Lower leg skin (tissue), 4 donors: ENCODE results near the gene WDR1. TPM values are rescaled to one million over a fixed set of nuclear protein-coding genes. Genes with fewer than 3 reads are reported as not detected.

ENCODE experiments used
- DNase-seq, 2 donors: peaks; one replicate each; pipeline ENCODE4 v3.0.0-alpha.2; 2019; ENCODE audit warnings: low spot score in 2 of 2
- H3K4me3 ChIP-seq: fragments of 200-600 bp; sonication (generic); 2 replicates; pipeline ENCODE4 v1.5.1; 2017; ENCODE audit warnings: mild to moderate bottlenecking, low read depth; ENCODE audit not compliant: poor library complexity, severe bottlenecking
- POLR2A ChIP-seq, 2 donors: fragments of 450-650 bp; IDR thresholded peaks; one replicate each; pipeline ENCODE4 v1.6.1; 2016 to 2017; ENCODE audit warnings: antibody characterized with exemption in 2 of 2, mild to moderate bottlenecking in 1 of 2, moderate library complexity in 1 of 2
- WGBS, 2 donors: methylation state at CpG; one replicate each; pipeline ENCODE4 v1.1.5; 2018; 5-methylcytosine and 5-hydroxymethylcytosine counted together
- intact Hi-C: fragments of 100-400 bp; cut with DNase I; formaldehyde crosslinking; loops from one replicate; pipeline ENCODE4 v1.15.0; 2023; ENCODE audit warnings: low total_unique reads
- total RNA-seq, 4 donors: library from RNA; depleted of rRNA; stranded (reverse); fragments of >200 nt; gene quantifications; one replicate each; pipeline ENCODE4 v1.1.0, GENCODE V29; 2016
- TF ChIP-seq, protein P1 (sequence below), 3 donors: fragments of 450-650 bp; IDR thresholded peaks; one replicate each; pipeline ENCODE4 v1.5.1; 2016; ENCODE audit warnings: antibody characterized with exemption in 3 of 3, mild to moderate bottlenecking in 3 of 3, moderate library complexity in 2 of 3

The WDR1 gene
- total RNA-seq, 4 donors from 2014 or later: 83.2 to 163 (median 144) TPM

DNA sequence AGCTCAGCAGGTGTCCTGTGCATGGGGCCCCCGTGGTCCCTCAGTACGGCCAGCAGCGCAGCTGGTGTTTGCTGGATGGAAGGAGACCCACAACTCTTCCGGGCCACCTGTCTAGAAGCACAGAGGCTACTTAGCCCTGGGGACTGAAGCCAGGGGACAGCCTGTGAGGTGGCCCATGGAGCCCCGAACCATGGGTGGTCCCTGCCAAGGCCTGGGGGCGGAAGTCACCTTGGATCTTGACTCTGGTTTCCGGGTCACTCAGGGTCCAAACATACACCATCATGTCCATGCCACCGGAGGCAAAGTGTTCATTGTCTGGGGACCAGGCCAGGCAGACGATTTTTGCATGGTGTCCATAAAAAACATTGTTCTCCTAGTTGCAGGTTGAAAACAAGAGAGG lies 39.5 kb downstream of the WDR1 start:
- 83 to 85% methylated on average over 9 of the region's 9 CpGs for WGBS, 2 donors

DNA sequence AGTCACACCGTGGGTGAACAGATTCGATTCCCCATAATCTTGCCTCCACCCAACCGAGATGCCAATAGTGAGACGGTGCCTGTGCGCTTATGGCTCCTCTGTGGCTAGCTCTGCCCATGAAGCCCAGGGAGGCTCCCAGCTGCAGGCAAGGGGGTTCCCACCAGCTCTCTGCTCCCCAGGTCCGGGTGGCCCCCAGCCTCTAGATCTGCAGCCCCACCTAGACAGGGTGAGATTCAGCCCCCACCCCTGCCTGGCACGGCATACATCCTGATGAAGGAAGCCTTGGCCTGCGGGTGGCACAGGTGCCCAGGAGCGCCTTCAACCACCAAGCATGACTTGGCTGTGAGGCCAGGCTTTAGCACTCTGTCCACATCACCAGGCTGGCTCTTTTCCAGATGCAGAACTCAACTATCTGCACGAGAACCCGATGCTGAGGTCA lies 40.6 kb downstream of the WDR1 start:
- TF ChIP-seq, protein P1, sequence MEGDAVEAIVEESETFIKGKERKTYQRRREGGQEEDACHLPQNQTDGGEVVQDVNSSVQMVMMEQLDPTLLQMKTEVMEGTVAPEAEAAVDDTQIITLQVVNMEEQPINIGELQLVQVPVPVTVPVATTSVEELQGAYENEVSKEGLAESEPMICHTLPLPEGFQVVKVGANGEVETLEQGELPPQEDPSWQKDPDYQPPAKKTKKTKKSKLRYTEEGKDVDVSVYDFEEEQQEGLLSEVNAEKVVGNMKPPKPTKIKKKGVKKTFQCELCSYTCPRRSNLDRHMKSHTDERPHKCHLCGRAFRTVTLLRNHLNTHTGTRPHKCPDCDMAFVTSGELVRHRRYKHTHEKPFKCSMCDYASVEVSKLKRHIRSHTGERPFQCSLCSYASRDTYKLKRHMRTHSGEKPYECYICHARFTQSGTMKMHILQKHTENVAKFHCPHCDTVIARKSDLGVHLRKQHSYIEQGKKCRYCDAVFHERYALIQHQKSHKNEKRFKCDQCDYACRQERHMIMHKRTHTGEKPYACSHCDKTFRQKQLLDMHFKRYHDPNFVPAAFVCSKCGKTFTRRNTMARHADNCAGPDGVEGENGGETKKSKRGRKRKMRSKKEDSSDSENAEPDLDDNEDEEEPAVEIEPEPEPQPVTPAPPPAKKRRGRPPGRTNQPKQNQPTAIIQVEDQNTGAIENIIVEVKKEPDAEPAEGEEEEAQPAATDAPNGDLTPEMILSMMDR (IDR thresholded peaks at IDR 0.05): no peak
- no peak for TF ChIP-seq POLR2A (IDR thresholded peaks at IDR 0.05)
- no peak overlapping the region for H3K4me3 ChIP-seq
- DNase-seq: peak in 1 of 2 donors; percentile 75
- WGBS, 2 donors: 82 to 87% methylated on average over 10 to 11 of the region's 11 CpGs
- intact Hi-C loops: no loop called here

More for the DNA sequence above, 39.5 kb downstream of the WDR1 start:
- H3K4me3 ChIP-seq: no peak overlapping the region
- intact Hi-C loops: no loop called here
- DNase-seq: peak in 1 of 2 donors; percentile 67
- TF ChIP-seq POLR2A (IDR thresholded peaks at IDR 0.05): no peak
- TF ChIP-seq, protein P1 (IDR thresholded peaks at IDR 0.05): no peak

DNA sequence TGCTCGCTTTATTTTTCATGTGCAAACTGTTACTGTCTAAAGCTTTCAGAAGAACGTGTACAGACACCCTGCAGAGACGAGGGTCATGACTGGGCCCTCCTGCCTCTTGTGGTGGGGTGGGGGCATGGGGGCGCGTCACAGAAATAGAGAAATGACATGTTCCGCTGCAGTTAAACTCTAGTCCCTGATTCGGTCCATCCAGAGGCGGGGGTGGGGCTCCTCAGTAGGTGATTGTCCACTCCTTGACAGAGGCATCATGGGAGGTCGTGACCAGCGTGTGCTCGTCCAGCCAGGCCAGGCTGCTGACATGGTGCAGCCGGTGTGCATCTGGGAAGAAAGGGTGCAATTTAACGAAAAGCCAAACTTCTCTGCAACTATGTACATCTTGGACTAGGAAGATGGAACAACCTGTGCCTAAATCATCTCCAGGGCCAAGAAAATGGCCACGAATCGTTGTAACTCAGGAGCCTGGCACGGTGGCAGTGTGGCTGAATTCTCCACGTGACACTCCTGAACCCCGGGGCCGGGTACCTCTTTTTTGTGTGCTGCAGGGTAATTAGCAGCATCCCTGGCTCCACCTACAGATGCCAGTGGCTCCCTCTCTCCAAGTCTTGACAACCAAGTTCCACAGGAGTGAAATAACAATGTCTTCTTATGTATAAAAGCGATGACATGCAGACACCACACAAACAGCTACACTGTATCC lies 41.3 kb downstream of the WDR1 start:
- intact Hi-C loops: no loop called here
- TF ChIP-seq POLR2A (IDR thresholded peaks at IDR 0.05): no peak
- TF ChIP-seq, protein P1 (IDR thresholded peaks at IDR 0.05): no peak
- WGBS, 2 donors: 79 to 83% methylated on average over 20 of the region's 20 CpGs
- no peak overlapping the region for H3K4me3 ChIP-seq
- DNase-seq: peak in 1 of 2 donors; percentile 76

DNA sequence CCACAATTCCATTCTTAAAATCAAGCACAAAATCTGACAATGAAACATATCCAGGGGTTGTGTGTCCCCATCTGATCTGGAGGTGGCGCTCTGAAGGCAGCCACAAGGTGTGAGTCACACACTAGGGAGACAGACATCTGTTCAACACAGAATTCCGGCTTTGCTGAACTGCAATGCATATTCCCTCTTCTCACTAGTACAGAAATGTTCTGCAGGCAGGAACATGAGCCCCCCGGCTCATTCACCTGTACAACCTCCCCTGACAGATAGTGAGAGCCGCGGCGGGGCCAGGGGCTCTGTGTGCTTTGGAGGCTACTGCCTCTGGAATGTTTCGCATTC lies 41.9 kb downstream of the WDR1 start:
- DNase-seq: peak in 1 of 2 donors; percentile 80
- intact Hi-C loops: no loop called here
- H3K4me3 ChIP-seq: no peak overlapping the region
- TF ChIP-seq POLR2A (IDR thresholded peaks at IDR 0.05): no peak
- TF ChIP-seq, protein P1 (IDR thresholded peaks at IDR 0.05): no peak
- WGBS, 2 donors: 79% methylated on average over 7 of the region's 7 CpGs

DNA sequence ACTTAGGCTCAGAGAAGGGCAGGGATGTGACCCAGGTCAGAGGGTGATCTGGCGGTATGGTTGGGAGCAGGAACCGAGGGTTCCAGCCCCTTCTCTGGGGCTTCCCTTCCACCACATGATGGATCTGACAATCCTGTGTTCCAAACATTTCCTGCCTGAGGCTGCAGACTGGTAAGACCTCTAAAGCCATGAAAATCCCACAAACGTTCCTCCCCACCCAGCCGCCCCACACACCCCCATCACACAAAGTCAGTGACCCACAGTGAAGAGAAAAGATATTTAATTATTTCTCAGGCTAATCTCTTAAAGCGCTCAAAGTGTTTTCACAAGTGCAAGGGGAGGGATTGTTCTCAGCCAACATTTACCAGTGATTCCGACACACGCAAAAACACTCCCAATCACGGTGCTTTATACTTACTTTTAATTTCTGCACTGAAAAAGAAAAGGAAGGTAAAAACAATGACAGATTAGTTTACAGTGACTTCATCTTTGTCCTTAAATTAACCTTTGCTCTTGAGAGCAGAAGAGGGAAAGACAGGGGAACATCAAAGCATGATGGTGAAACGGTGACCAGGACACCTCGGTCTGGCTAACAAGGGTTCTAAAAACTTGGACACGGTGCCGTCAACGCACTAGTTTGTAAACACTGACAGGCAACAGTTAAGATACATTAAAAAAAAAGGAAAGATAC lies 42.4 kb downstream of the WDR1 start:
- peak in 1 of 2 donors; percentile 60 for DNase-seq
- 94 to 95% methylated on average over 13 of the region's 13 CpGs for WGBS, 2 donors
- intact Hi-C loops: no loop called here
- TF ChIP-seq, protein P1 (IDR thresholded peaks at IDR 0.05): no peak
- TF ChIP-seq POLR2A (IDR thresholded peaks at IDR 0.05): no peak
- no peak overlapping the region for H3K4me3 ChIP-seq
